ENCODE measurements around the gene KAZN.

The KAZN gene

GRCh38 chr1:14841951-14842350, 243.5 kb downstream of the KAZN start:
- DNase-seq, result no peak

- DNase-seq, result no peak
These were observed 243.9 kb downstream of the KAZN start for GRCh38 chr1:14842361-14842760.

GRCh38 chr1:14842891-14843290, 244.4 kb downstream of the KAZN start:
- DNase-seq, result peak; percentile 53

GRCh38 chr1:14843525-14843924, 245.0 kb downstream of the KAZN start:
- DNase-seq, result no peak

- DNase-seq, result no peak
These were observed 245.9 kb downstream of the KAZN start for GRCh38 chr1:14844356-14844755.

- DNase-seq, result no peak
These were observed 246.6 kb downstream of the KAZN start for GRCh38 chr1:14844923-14845617.

- DNase-seq, result no peak
These were observed 247.4 kb downstream of the KAZN start for GRCh38 chr1:14845851-14846250.

GRCh38 chr1:14846688-14847087, 248.2 kb downstream of the KAZN start:
- no peak for DNase-seq

GRCh38 chr1:14848203-14848602, 249.7 kb downstream of the KAZN start:
- no peak for DNase-seq

GRCh38 chr1:14848625-14849024, 250.1 kb downstream of the KAZN start:
- no peak for DNase-seq

- DNase-seq, result no peak
These were observed 250.6 kb downstream of the KAZN start for GRCh38 chr1:14849038-14849437.

GRCh38 chr1:14850563-14850962, 252.1 kb downstream of the KAZN start:
- peak; percentile 51 for DNase-seq

- DNase-seq, result no peak
These were observed 253.3 kb downstream of the KAZN start for GRCh38 chr1:14851760-14852159.

GRCh38 chr1:14852291-14852690, 253.8 kb downstream of the KAZN start:
- no peak for DNase-seq

- no peak for DNase-seq
These were observed 255.0 kb downstream of the KAZN start for GRCh38 chr1:14853518-14853917.

GRCh38 chr1:14855268-14855667, 256.8 kb downstream of the KAZN start:
- DNase-seq, result no peak

- no peak for DNase-seq
These were observed 257.3 kb downstream of the KAZN start for GRCh38 chr1:14855801-14856200.

GRCh38 chr1:14857436-14858195, 259.1 kb downstream of the KAZN start:
- DNase-seq, result no peak

GRCh38 chr1:14862114-14862771, 263.8 kb downstream of the KAZN start:
- DNase-seq, result peak; percentile 43

GRCh38 chr1:14865106-14865505, 266.6 kb downstream of the KAZN start:
- no peak for DNase-seq

- no peak for DNase-seq
These were observed 268.6 kb downstream of the KAZN start for GRCh38 chr1:14866911-14867612.

- DNase-seq, result no peak
These were observed 270.7 kb downstream of the KAZN start for GRCh38 chr1:14869187-14869586.

GRCh38 chr1:14871218-14871970, 272.9 kb downstream of the KAZN start:
- DNase-seq, result peak; percentile 25

Data from MV-4-11 (cell line).